ENCODE results near the gene GNS. TPM values are rescaled to one million over a fixed set of nuclear protein-coding genes. Genes with fewer than 3 reads are reported as not detected.

Gene GNS
- total and polyA plus RNA-seq, 2 donors (not counting 3 experiments of a cell fraction or from before 2014, with no cell fraction given), result 107 to 142 TPM

DNA sequence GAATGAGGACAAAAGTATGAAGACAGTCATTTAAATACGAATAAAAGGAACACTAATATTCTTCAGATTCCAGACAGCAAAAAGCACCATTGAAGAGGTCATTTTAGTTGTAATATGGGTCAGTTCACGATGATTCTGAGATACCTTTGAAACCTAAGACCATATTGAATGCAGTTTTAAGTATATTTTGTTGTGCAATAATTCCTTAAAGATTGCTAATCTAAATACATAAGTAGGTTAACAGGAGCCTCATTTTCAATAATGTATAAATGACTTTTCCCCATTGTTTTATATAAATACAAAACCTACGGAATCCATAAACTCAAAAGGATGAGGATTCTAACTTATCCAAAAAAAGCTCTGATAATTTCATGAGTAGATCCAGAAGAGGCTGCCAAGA is 5.8 kb downstream of the GNS start:
- no peak overlapping the region for H3K4me3 ChIP-seq (replicated peaks in 1 of 3; ENCODE audit: insufficient read depth in 1 of 3, low read depth in 1 of 3, low read length in 3 of 3)
- peak overlapping the region; percentile 50 for H3K27ac ChIP-seq (ENCODE audit: insufficient read depth, low read depth, low read length)
- peaks cover 2% of the 10 kb centered on the region in 2 experiments for H3K36me3 ChIP-seq (ENCODE audit: control insufficient read depth in 2 of 2, extremely low read depth in 1 of 2, insufficient read depth in 2 of 2, low read length in 2 of 2)
- FAIRE-seq, result no peak
- DNase-seq (ENCODE audit: low read depth, low spot score), result no peak
- peak overlapping the region; percentile 44 for H3K4me2 ChIP-seq (ENCODE audit: insufficient read depth, low read length)
- ChIA-PET POLR2A (no interaction called here), CTCF (no interaction called here)
- BruUV-seq (replicated peaks), result TSS peak; percentile 24
- peaks cover 38% of the 10 kb centered on the region for H3K4me1 ChIP-seq (ENCODE audit: control insufficient read depth, extremely low read depth, insufficient read depth, low read length)
- H2AFZ ChIP-seq (ENCODE audit: low read depth, low read length), result no peak overlapping the region
- H3K27me3 ChIP-seq (ENCODE audit: control insufficient read depth in 2 of 2, insufficient read depth in 2 of 2, low read length in 2 of 2), result no peaks in the 10 kb centered on the region
- intact Hi-C loops (cut with micrococcal nuclease) (no loop called here), dilution Hi-C loops (cut with MboI; ENCODE audit: extremely low pct_ligation_motif_present, low sequenced_read_pairs) (no loop called here)
- H3K9ac ChIP-seq (replicated peaks; ENCODE audit: extremely low read depth, insufficient read depth, low read length), result peak overlapping the region; percentile 11
- H3K9me3 ChIP-seq (replicated peaks; ENCODE audit: control insufficient read depth, insufficient read depth, low read length), result no peaks in the 10 kb centered on the region
- TF ChIP-seq POLR2A (IDR thresholded peaks at IDR 0.05; ENCODE audit: low read depth, low read length), result no peak
- TF ChIP-seq GATA2 (IDR thresholded peaks at IDR 0.05; ENCODE audit: insufficient read depth, insufficient read length, low read depth, low read length), result no peak
- H3K79me2 ChIP-seq (ENCODE audit: control insufficient read depth, insufficient read depth, low read length), result peaks cover 17% of the 10 kb centered on the region
- H3K9me1 ChIP-seq (replicated peaks; ENCODE audit: control insufficient read depth, extremely low read depth, insufficient read depth, low read length), result no peaks in the 10 kb centered on the region
- no peaks in the 10 kb centered on the region for H4K20me1 ChIP-seq (replicated peaks; ENCODE audit: control insufficient read depth, extremely low read depth, insufficient read depth, low read length)

DNA sequence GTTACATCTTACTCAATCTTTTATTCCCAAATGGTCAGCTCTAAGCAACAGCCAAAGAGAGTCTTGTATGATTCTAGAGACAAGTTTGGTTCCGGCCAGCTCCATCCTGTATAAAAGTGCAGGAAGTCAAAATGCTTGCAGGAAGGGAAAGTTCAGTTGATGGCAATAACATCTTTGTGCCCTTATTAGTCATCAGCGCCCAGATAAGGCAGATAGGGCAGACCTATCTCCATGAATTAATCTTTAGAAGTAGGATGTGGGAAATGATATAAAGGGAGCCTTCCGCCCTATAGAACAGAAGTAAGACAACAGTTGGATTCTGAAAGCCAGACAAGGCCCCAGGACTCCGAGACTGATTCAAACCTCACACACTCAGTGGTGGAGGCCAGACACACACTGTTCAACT is 6.4 kb downstream of the GNS start:
- CTCF ChIA-PET, result interaction anchor here (0.7 kb wide), 1 partner anchor 43 kb away, joined by 4 read pairs; no protein-coding TSS in a partner anchor
- H4K20me1 ChIP-seq (replicated peaks; ENCODE audit: control insufficient read depth, extremely low read depth, insufficient read depth, low read length), result no peaks in the 10 kb centered on the region
- dilution Hi-C loops (cut with MboI; ENCODE audit: extremely low pct_ligation_motif_present, low sequenced_read_pairs), result no loop called here
- TF ChIP-seq FOS (IDR thresholded peaks at IDR 0.05; ENCODE audit: borderline replicate concordance, insufficient read depth, low read length) (peak; percentile 96), EZH2 (IDR thresholded peaks at IDR 0.05; ENCODE audit: borderline replicate concordance, low read depth, low read length, severe bottlenecking) (no peak), GATA2 (IDR thresholded peaks at IDR 0.05; ENCODE audit: insufficient read depth, insufficient read length, low read depth, low read length) (peak; percentile 100), POLR2AphosphoS5 (IDR thresholded peaks at IDR 0.05; ENCODE audit: insufficient read depth, low read depth, low read length) (peak; percentile 85), JUN (IDR thresholded peaks at IDR 0.05; ENCODE audit: borderline replicate concordance, insufficient read depth, insufficient read length, low read depth) (peak; percentile 53), POLR2A (IDR thresholded peaks at IDR 0.05; ENCODE audit: low read depth, low read length) (peak; percentile 56)
- TF ChIP-seq, protein P1, sequence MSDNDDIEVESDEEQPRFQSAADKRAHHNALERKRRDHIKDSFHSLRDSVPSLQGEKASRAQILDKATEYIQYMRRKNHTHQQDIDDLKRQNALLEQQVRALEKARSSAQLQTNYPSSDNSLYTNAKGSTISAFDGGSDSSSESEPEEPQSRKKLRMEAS (IDR thresholded peaks at IDR 0.05; ENCODE audit: insufficient read depth, insufficient read length), result no peak
- peaks cover 2% of the 10 kb centered on the region in 2 experiments for H3K36me3 ChIP-seq (ENCODE audit: control insufficient read depth in 2 of 2, extremely low read depth in 1 of 2, insufficient read depth in 2 of 2, low read length in 2 of 2)
- peak overlapping the region; percentile 50 for H3K27ac ChIP-seq (ENCODE audit: insufficient read depth, low read depth, low read length)
- DNase-seq (ENCODE audit: low read depth, low spot score) (peak; percentile 84), FAIRE-seq (peak; percentile 76)
- H3K79me2 ChIP-seq (ENCODE audit: control insufficient read depth, insufficient read depth, low read length), result peaks cover 14% of the 10 kb centered on the region
- peaks cover 37% of the 10 kb centered on the region for H3K4me1 ChIP-seq (ENCODE audit: control insufficient read depth, extremely low read depth, insufficient read depth, low read length)
- H3K9me1 ChIP-seq (replicated peaks; ENCODE audit: control insufficient read depth, extremely low read depth, insufficient read depth, low read length), result no peaks in the 10 kb centered on the region
- intact Hi-C loops (cut with micrococcal nuclease), result no loop called here
- peak overlapping the region; percentile 11 for H3K9ac ChIP-seq (replicated peaks; ENCODE audit: extremely low read depth, insufficient read depth, low read length)
- H3K27me3 ChIP-seq (ENCODE audit: control insufficient read depth in 2 of 2, insufficient read depth in 2 of 2, low read length in 2 of 2), result no peaks in the 10 kb centered on the region
- no TSS peak for BruUV-seq (replicated peaks)
- POLR2A ChIA-PET, result no interaction called here
- H3K4me3 ChIP-seq (replicated peaks in 1 of 3; ENCODE audit: insufficient read depth in 1 of 3, low read depth in 1 of 3, low read length in 3 of 3), result peak overlapping the region in 1 of 3 experiments; percentile 9
- peak overlapping the region; percentile 44 for H3K4me2 ChIP-seq (ENCODE audit: insufficient read depth, low read length)
- H2AFZ ChIP-seq (ENCODE audit: low read depth, low read length), result peak overlapping the region; percentile 5
- no peaks in the 10 kb centered on the region for H3K9me3 ChIP-seq (replicated peaks; ENCODE audit: control insufficient read depth, insufficient read depth, low read length)

All from endothelial cell of umbilical vein (primary cell).